ENCODE results near the gene CD320.
"Not testable (repeated sequence)": the region's sequence is repeated elsewhere in the genome, so short reads cannot be mapped to it uniquely, and the experiment has no call there.

The CD320 gene

DNA sequence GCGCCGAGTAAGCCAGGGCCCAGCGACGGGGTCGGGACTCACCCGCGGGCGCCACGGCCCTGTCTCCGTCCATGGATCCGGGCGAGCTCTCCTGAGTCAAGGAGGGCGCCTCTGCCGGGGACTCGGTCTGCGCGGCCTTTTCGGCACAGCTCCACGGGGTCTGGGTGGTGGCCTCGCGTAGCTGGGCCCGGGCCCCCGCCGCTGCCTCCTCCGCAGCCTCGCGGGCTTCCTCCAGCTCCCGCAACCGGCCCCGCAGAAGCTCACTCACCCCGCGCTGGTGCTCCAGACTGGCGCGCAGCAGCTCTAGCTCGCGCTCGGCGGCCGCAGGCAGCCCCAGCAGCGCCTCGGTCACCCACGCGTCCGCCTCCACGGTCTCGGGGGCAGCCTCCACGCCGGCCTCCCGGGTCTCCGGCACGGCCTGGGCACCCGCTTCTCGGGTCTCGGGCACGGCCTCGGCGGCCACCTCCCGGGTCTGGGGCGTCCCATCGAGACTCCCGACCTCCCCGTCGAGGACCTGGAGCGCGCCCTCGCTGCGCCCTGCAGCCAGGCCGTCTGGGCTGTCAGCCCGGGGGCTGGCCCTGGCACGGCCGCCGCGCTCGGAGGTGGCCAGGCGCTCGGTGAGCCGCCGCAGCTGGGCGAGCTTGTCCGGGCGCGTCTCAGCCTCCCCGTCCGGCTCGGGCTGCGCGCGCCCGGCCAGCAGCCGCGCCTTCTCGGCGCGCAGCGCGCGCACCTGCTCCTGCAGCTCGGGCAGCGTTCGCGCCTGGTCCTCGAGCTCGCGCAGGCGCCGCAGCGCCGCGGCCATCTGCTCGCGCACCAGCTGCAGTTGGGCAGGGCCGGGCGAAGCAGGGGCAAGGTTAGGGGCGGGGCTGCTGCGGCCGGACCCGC lies 26.5 kb upstream of the CD320 start:
- no peak overlapping the region for H3K27ac ChIP-seq

DNA sequence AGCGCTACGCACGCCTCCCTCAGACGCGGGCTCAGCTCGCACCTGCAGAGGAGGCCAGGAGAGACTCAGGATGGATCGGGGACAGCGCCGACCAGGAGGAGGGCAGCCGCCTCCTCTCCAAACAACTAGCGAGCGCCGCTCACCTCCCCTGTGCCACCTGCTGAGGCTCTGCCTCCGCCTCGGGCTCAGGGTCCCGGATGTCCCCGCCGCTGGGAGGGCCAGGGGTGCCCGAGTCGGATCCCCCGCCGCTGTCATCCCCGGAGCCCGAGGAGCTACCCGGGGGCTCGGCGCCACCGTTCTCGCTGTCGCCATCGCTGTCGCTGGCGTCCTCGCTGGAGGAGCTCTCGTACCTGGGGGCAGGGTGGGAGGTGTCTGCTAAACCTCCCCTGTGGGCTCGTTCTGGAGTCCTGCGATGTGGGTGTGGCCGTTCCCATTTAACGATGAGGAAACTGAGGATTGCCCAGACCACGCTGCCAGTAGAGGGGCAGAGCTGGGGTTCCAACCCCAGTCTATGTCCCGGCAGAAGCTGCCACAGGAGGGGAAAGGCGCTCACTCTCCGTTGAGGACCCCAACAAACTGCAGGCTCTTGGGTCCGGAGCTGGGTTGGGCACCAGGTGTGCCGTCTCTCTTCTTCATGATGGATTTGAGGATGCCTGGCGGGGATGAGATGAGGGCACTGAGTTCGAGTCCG lies 25.8 kb upstream of the CD320 start:
- no peak overlapping the region for H3K27ac ChIP-seq
- no peak for DNase-seq (ENCODE audit: low read depth, low spot score)

More for the DNA sequence above, 26.5 kb upstream of the CD320 start:
- peak; percentile 82 for DNase-seq (ENCODE audit: low read depth, low spot score)

DNA sequence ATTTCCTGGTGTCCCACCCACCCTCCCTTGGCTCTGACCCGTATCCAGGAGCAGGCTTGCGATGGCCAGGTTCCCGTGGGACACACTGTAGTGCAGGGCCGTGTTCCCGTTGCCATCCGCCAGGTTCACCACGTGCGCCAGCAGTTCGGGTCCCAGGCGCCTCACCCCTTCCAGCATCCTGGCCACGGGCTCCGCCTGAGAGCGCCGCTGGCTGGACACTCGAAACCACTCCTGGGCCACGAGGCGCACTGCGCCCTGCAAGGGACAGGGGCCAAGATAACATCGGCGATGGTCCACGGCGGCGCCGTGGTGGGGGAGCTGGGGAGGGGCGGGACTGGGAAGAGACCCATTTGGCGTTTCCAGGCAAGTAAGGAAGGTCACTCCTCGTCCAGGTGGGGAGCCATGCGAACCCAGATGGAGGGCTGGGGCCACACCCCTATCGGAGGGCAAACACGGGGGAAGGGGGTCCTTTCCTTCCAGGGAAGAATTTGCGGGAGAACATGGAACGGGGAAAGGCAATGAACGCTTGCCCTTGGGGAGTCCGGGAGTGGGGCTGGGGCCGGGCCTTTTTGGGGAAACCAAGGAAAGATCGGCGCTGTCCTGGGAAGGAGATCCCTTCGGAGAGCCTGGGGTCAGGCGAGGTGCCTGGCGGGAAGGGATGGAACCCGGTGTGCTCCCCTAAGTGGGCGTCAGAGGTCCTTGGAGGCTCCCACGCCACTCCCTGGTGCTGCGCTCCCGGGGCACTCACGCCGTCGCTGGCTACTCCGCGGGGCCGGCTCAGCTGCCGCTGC lies 25.0 kb upstream of the CD320 start:
- no peak overlapping the region for H3K27ac ChIP-seq
- no peak for DNase-seq (ENCODE audit: low read depth, low spot score)

DNA sequence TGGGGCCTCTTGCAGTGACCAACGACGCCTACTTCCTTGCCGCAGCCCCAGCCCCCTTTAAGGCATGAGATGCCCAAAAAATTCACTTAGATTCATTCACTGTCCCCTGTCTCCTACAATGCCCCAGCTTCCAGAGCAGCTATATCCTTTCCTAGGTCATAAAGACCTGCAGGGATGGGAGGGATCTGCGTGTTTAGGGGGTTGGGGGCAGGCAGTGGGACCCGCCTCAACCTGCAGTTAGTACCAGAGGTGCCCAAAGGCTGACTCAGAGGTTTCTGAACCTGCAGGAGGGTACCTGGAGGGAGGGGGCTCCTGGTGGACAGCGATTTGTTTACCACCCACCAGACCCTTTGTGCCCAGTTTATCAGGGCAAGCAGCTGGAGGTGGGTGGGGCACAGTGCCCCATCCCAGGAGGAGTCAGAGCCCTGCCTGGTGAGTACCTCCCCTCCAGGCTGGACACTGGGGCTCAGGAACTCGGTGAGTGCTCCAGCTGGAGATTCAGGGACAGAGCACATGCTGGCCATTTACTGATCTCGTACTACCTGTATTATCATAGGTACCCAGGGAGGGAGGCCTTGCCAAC lies 23.2 kb upstream of the CD320 start:
- DNase-seq (ENCODE audit: low read depth, low spot score) = no peak
- H3K27ac ChIP-seq = no peak overlapping the region

DNA sequence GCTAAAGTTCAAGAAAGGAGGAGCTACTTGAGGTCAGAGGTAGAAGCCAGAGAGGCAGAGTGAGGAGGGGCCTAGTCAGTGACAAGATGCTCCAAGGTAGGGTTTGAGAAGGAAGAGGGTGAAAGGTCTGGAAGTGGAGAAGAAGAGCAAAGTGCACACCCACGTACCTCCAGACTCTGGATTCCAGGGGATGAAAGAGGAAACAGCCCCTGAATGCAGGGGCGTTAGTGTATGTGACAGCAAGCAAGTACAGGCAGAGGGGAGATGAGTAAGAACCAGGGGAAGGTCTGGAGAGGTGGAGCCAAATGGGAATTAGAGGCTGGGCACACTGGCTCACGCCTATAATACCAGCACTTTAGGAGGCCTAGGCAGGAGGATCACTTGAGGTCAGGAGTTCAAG lies 21.8 kb upstream of the CD320 start:
- no peak for DNase-seq (ENCODE audit: low read depth, low spot score)
- H3K27ac ChIP-seq = no peak overlapping the region

DNA sequence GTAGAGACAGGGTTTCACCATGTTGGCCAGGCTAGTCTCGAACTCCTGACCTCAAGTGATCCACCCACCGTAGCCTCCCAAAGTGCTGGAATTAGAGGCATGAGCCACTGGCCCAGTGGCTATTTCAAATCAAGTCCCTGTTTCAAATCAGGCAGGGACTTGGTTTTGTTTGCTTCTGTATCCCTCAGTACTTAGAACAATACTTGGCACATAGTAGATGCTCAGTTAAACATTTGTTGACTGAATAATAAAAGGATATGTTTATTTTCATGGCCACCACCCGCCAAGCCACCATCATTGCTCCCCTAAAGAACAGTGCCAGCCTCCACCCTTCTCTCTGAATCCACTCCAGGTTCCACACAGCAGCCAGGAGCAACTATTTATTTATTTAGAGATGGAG lies 17.3 kb upstream of the CD320 start:
- no peak overlapping the region for H3K27ac ChIP-seq

DNA sequence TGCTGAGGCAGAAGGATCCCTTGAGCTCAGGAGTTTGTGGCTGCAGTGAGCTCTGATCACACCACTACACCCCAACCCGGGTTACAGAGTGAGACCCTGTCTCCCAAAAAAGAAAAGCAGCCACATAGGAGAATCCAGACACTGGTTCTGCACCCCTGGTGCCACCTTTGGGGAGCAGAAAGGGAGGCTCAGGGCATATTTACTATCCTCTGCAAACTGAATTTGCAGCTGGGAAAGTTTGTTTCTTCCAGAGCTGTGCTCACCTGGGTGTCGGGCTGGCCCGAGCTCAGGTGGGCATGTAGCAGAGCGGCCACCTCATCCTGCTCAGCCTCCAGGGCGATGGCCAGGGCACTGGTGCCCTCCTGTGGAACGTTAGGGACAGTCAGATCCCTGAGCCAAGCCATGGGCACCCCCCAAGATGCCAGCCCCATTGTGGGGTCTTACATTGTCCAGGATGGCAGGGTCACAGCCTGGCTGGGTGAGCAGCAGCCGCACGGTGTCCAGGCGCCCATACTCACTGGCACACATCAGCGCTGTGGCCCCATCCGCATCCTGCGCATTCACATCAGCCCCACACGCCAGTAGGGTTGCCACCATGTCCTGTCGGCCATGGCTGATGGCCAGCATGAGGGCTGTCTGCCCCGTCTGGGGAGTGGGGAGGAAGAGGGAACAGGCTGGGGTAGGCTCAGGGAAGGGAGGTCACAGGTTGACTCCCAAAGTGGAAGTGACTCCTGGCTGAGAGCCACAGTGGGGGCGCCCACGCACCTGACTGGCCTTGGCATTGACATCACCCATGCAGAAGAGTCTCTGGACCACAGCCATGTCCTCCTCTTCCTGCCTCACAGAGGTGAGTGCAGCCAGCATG lies 16.3 kb upstream of the CD320 start:
- DNase-seq (ENCODE audit: low read depth, low spot score) = no peak
- H3K27ac ChIP-seq = no peak overlapping the region

More for the DNA sequence above, 17.3 kb upstream of the CD320 start:
- DNase-seq (ENCODE audit: low read depth, low spot score) = no peak

DNA sequence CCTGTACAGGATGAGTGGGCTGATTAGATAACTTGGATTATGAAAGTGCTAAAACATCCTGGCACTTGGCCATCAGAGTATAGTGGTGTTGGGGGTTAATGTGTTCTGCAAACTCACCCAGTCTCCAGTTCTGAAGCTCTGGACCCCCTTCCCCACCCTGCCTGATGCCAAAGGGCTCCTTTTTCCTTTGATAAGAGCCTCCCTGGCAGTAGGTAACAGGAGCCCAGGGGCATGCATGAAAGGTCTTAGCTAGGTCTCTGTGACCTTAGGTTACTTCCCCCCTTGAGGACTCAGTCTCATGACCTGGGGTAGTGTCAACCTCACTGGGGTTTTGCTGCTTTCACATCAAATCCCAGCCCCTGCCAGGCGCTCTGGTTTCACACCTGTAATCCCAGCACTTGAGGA lies 15.6 kb upstream of the CD320 start:
- no peak overlapping the region for H3K27ac ChIP-seq
- DNase-seq (ENCODE audit: low read depth, low spot score) = no peak

DNA sequence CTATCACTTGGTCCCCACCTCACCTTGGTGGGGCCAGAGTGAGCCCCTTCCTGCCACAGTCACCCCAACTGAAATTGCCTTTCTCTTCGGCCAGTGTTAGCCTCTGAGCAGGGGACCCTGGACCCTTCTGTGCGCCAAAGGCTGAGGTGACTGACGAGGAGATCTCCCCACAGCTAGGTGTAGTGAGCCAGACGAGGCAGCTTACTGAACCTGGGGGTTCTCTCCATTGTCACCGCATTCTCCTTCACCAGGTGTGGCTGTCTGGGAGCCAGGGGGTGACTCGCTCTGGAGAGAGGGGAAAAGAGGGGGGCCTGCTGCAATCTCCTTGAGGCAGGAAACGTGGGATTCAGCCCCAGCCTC lies 14.5 kb upstream of the CD320 start:
- H3K27ac ChIP-seq = peak overlapping the region; percentile 62
- DNase-seq (ENCODE audit: low read depth, low spot score) = no peak

DNA sequence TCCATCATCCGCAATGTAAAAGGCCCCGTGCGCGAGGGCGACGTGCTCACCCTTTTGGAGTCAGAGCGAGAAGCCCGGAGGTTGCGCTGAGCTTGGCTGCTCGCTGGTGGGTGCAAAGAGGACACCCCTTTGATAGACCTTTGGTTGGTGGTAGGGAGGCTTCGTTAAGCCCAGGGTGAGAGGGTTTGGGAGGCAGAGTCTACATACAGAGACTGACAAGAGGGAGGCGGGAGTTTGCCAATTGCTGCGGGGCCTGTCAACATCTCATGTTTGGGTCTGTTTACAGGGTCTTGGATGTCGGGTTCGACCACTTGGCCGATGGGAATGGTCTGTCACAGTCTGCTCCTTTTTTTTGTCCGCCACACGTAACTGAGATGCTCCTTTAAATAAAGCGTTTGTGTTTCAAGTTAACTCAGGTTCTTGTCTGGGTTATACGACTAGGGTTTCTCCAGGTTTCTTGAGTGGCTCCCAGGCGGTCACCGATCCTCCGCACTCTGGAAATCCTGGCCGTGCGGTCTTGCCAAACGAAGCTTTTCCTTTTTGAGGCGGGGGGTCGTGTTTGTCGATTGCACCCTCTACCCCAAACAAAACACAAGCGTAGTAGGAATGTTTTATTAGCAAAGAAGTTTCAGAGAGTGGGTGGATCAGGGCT lies 14.0 kb upstream of the CD320 start:
- no peak for DNase-seq (ENCODE audit: low read depth, low spot score)
- peak overlapping the region; percentile 62 for H3K27ac ChIP-seq

DNA sequence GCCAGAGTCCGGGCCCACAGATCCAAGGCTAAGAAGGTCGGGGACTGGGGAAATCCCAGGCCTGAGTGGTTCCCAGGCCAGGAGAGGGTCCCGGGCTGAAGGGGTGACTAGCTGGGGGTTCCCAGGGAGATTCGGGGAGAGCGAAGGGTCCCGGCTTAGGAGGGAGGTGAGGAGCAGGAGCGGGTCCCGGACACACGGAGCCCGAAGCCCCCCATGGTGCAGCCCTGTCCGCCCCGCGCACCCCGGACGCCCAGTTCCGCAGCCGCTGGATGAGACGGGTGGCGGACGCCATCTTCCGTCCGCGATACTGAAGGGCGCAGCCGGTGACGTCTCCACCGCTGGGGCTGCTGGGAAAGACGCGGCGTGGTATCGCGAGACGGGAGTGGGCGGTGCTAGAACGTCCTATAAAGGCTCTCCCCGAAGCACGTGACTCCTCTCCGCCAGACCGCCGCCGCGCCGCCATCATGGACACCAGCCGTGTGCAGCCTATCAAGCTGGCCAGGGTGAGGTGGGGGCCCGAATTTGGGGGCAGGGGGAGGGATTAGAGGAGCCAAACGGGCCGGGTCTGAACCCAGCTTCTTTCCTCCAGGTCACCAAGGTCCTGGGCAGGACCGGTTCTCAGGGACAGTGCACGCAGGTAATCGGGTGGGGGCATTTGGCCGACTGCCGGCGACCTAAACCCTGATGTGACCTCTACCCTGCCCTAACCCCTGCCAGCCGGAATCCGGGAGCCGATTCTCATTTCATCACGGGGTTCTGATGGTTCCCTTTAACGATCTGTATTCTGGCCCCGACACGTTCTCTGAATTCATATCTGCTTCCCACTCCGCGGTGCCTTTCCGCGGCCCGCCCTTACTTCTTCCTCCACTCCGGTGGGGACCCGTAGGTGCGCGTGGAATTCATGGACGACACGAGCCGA lies 13.2 kb upstream of the CD320 start, which contains the start of the genes NDUFA7 and RPS28:
Gene NDUFA7 (minus strand): TSS at position 309 of the 919 bp plus-strand sequence. CDS start 17 bp downstream, at position 292.
Gene RPS28 (plus strand): TSS at position 430 of the 919 bp plus-strand sequence. CDS start 35 bp downstream, at position 465.
- peak; percentile 72 for DNase-seq (ENCODE audit: low read depth, low spot score)
- peak within 1 kb of the TSS; percentile 62 for H3K27ac ChIP-seq

DNA sequence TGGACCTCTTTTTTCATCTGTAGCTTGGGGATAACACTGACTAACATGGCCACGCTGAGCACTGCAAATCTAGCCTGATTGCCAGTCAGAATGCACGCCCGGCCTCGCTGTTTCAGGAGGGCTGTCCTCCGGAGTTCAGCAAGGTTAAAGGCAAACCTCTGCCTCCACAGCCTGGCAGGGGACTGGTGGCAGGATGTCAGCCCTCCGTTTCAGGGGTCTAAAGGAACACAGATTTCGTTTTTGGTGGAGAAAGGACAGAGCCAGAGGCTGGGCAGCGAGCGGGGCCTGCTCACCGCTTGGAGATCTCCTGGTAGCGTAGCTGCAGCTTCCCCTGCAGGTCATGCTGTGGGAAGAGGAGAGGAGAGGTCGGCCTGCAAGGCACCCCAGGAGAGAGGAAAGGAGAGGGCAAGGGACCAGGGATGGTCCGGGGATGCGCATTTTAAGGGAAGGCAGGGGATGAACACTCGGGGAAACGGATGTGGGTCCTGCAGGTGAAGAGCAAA lies 12.5 kb upstream of the CD320 start:
- DNase-seq (ENCODE audit: low read depth, low spot score) = no peak
- peak overlapping the region; percentile 62 for H3K27ac ChIP-seq

DNA sequence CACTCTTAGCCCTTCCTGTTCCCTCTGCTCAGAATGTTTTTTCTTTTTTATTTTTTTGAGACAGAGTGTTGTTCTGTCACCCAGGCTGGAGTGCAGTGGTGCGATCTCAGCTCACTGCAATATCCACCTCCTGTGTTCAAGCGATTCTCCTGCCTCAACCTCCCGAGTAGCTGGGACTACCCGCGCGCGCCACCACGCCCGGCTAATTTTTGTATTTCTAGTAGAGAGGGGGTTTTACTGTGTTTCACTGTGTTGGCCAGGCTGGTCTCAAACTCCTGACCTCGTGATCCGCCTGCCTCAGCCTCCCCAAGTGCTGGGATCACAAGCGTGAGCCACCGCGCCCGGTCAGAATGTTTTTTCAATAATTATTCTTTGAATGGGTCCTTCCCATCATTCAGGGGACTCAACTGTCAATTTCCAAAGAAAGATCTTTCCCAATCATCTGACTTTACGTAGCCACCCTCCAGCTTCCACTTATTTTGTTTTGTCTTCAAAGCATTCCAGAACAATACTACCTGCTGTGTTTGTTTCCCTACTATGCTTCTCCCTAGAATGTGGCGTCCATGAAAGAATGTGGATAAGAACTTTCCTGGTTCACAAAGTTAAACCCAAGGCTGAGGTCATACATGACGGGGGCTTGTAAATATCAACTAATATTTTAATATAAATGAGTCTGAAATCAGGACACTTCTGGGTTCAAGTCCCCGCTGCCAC lies 11.8 kb upstream of the CD320 start:
- no peak for DNase-seq (ENCODE audit: low read depth, low spot score)
- peak overlapping the region; percentile 62 for H3K27ac ChIP-seq

DNA sequence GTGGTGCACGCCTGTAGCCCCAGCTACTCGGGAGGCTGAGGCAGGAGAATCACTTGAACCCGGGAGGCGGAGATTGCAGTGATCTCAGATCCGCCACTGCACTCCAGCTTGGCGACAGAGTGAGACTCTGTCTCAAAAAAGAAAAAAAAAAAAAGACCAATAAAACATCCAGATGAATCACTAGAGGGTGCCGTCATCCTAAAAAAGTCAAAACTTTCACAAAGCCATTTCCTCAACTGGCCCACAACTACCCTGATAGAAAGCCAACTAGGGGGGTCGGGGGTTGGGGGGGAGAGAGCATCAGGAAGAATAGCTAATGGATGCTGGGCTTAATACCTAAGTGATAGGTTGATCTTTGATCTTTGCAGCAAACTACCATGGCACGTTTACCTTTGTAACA lies 10.7 kb upstream of the CD320 start:
- not testable (repeated sequence) for H3K27ac ChIP-seq

DNA sequence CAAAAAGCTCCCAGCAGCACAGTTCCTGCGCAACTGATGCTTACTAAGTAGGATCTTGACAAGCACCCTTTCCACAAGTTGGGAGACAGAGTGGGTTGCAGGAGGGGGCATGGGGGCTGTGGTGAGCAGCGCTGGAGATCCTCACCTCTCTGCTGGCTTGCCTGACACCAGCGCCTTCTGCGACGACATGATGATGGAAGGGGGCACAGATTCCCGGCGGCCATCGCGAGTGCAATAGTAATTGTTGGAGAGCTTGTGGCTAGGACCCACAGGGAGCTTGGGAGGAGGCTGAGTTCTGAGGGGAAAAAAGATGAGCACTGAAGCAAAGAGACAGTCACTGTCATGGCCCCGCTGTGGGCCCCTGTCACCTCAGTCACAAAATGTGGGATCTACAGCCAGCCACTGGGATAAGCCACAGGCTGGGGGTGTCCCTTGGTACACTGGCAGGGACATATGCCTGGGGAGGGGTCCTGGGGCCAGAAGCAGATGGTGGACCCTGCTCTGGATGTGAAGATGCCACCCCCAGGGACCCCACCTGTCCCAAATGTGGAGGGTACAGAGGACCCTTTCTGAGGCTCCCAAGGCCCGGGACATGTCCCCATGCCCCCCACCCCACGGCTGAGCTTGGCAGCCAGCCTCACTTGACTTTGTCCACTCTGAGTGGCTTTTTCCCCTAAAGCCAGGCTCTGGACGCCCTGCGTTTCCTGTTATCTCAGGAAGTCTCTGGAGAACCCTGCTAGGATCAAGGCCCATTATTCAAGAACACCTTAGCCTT lies 8.4 kb upstream of the CD320 start:
- no peak for DNase-seq (ENCODE audit: low read depth, low spot score)
- H3K27ac ChIP-seq = no peak overlapping the region

More for the DNA sequence above, 10.7 kb upstream of the CD320 start:
- not testable (repeated sequence) for DNase-seq (ENCODE audit: low read depth, low spot score)

DNA sequence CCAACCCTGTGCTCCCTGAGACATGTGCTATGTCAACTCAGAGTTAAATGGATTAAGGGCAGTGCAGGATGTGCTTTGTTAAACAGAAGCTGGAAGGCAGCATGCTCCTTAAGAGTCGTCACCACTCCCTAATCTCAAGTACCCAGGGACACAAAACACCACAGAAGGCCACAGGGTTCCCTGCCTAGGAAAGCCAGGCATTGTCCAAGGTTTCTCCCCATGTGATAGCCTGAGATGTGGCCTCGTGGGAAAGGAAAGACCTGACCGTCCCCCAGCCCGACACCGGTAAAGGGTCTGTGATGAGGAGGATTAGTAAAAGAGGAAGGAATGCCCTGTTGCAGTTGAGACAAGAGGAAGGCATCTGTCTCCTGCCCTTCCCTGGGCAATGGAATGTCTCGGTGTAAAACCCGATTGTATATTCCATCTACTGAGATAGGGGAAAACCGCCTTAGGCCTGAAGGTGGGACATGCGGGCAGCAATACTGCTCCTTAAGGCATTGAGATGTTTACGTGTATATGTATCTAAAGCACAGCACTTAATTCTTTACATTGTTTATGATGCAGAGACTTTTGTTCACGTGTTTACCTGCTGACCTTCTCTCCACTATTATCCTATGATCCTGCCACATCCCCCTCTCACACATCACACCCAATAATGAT lies 7.0 kb upstream of the CD320 start:
- not testable (repeated sequence) for H3K27ac ChIP-seq; DNase-seq (ENCODE audit: low read depth, low spot score)

All from epithelial cell of prostate (primary cell).